GM21390 (cell line): ENCODE results near the gene CUL9.

Experiments
- ATAC-seq: cut with Tn5 transposase; IDR thresholded peaks from one replicate; pipeline ENCODE4 v1.9.1; 2021; ENCODE audit not compliant: unreplicated experiment

The CUL9 gene

GRCh38 chr6:43269273-43270007 is 87.4 kb downstream of the CUL9 start:
- ATAC-seq = no peak

GRCh38 chr6:43271103-43271815 is 89.3 kb downstream of the CUL9 start:
- ATAC-seq = no peak

- no peak for ATAC-seq
Observed at GRCh38 chr6:43271944-43272343, 89.9 kb downstream of the CUL9 start.

GRCh38 chr6:43273707-43274106 is 91.7 kb downstream of the CUL9 start:
- ATAC-seq = no peak
